Measurements from ENCODE around the gene TANC1.
A peak's percentile ranks its signal among the peaks of the same experiment; 100 is the strongest.

TANC1 gene

GRCh38 chr2:159130302-159130701, 161.9 kb downstream of the TANC1 start:
- TF ChIP-seq ZFX (IDR thresholded peaks at IDR 0.05; ENCODE audit: borderline replicate concordance) (no peak), CTCF (IDR thresholded peaks at IDR 0.05) (no peak)
- no peak overlapping the region for H3K27ac ChIP-seq

GRCh38 chr2:159131267-159131913, 162.9 kb downstream of the TANC1 start:
- no peak for TF ChIP-seq CTCF (IDR thresholded peaks at IDR 0.05)
- no peak for TF ChIP-seq ZFX (IDR thresholded peaks at IDR 0.05; ENCODE audit: borderline replicate concordance)
- no peak overlapping the region for H3K27ac ChIP-seq

- TF ChIP-seq ZFX (IDR thresholded peaks at IDR 0.05; ENCODE audit: borderline replicate concordance) (no peak), CTCF (IDR thresholded peaks at IDR 0.05) (no peak)
- H3K27ac ChIP-seq = no peak overlapping the region
Measured at GRCh38 chr2:159131914-159132281, 163.5 kb downstream of the TANC1 start.

GRCh38 chr2:159133797-159134196, 165.4 kb downstream of the TANC1 start:
- TF ChIP-seq CTCF (IDR thresholded peaks at IDR 0.05) (no peak), ZFX (IDR thresholded peaks at IDR 0.05; ENCODE audit: borderline replicate concordance) (no peak)
- H3K27ac ChIP-seq = no peak overlapping the region

GRCh38 chr2:159134979-159135378, 166.5 kb downstream of the TANC1 start:
- TF ChIP-seq ZFX (IDR thresholded peaks at IDR 0.05; ENCODE audit: borderline replicate concordance) = no peak
- TF ChIP-seq CTCF (IDR thresholded peaks at IDR 0.05) = no peak
- no peak overlapping the region for H3K27ac ChIP-seq

- H3K27ac ChIP-seq = peak overlapping the region; percentile 83; the same call in 1 of the 2 replicates
- no peak for TF ChIP-seq ZFX (IDR thresholded peaks at IDR 0.05; ENCODE audit: borderline replicate concordance)
- no peak for TF ChIP-seq CTCF (IDR thresholded peaks at IDR 0.05)
Measured at GRCh38 chr2:159136391-159136790, 168.0 kb downstream of the TANC1 start.

- TF ChIP-seq CTCF (IDR thresholded peaks at IDR 0.05) (no peak), ZFX (IDR thresholded peaks at IDR 0.05; ENCODE audit: borderline replicate concordance) (no peak)
- peak overlapping the region; percentile 83 for H3K27ac ChIP-seq
Measured at GRCh38 chr2:159137511-159138241, 169.2 kb downstream of the TANC1 start.
